ENCODE results near the gene SLC25A39. TPM values are rescaled to one million over a fixed set of nuclear protein-coding genes. Genes with fewer than 3 reads are reported as not detected.
A peak's percentile ranks its signal among the peaks of the same experiment; 100 is the strongest.

The SLC25A39 gene
- total and polyA plus RNA-seq, 2 of the 13 experiments (the other 11 are each of a cell fraction or from before 2014, with no cell fraction given) = 144 to 151 TPM

DNA sequence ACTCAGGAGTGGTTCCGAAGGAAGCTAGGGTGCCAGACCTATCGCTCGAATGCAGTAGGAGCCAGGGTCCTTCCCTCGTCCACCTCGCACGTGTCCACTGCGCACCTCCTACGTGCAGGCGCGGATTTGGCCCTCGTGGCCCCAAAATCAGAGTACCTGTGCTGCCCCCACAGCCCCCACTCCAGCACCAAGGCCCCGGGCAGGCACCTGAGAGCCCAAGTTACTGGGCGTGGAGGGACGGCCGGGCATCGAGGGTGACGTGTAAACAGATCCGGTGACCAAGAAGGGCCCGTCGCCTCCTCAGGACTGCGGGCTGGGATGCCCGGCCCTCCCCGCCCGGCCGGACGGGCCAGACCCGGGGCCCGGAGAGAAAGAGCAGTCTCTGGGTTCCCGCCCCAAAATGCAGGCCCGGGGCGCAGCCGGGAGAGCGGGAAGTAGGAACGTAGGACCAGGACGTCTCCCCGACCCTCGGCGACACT is 492 bp downstream of the SLC25A39 start (continued):
- TF ChIP-seq, protein P1, sequence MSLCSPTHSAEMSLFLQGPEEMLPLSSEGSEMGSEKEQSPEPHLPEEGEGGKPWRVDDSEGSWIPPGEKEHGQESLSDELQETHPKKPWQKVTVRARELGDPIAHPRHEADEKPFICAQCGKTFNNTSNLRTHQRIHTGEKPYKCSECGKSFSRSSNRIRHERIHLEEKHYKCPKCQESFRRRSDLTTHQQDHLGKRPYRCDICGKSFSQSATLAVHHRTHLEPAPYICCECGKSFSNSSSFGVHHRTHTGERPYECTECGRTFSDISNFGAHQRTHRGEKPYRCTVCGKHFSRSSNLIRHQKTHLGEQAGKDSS (CRISPR knock-in tag; IDR thresholded peaks at IDR 0.05; ENCODE audit: borderline replicate concordance, low read depth) = no peak; the same call in 1 of the 2 replicates
- TF ChIP-seq DNMT3B (CRISPR knock-in tag; conservative IDR thresholded peaks at IDR 0.05) = no peak
- no peak for TF ChIP-seq FOSL2 (CRISPR knock-in tag; IDR thresholded peaks at IDR 0.05)
- no peak for TF ChIP-seq PAX8 (CRISPR knock-in tag; IDR thresholded peaks at IDR 0.05; ENCODE audit: borderline replicate concordance)
- TF ChIP-seq, protein P2, sequence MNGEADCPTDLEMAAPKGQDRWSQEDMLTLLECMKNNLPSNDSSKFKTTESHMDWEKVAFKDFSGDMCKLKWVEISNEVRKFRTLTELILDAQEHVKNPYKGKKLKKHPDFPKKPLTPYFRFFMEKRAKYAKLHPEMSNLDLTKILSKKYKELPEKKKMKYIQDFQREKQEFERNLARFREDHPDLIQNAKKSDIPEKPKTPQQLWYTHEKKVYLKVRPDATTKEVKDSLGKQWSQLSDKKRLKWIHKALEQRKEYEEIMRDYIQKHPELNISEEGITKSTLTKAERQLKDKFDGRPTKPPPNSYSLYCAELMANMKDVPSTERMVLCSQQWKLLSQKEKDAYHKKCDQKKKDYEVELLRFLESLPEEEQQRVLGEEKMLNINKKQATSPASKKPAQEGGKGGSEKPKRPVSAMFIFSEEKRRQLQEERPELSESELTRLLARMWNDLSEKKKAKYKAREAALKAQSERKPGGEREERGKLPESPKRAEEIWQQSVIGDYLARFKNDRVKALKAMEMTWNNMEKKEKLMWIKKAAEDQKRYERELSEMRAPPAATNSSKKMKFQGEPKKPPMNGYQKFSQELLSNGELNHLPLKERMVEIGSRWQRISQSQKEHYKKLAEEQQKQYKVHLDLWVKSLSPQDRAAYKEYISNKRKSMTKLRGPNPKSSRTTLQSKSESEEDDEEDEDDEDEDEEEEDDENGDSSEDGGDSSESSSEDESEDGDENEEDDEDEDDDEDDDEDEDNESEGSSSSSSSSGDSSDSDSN (CRISPR knock-in tag; IDR thresholded peaks at IDR 0.05) = peak; percentile 87; the same call in 1 of the 2 replicates
- TF ChIP-seq TAF15 (IDR thresholded peaks at IDR 0.05; ENCODE audit: low read depth, low read length, poor library complexity, severe bottlenecking) = no peak
- TF ChIP-seq, protein P3, sequence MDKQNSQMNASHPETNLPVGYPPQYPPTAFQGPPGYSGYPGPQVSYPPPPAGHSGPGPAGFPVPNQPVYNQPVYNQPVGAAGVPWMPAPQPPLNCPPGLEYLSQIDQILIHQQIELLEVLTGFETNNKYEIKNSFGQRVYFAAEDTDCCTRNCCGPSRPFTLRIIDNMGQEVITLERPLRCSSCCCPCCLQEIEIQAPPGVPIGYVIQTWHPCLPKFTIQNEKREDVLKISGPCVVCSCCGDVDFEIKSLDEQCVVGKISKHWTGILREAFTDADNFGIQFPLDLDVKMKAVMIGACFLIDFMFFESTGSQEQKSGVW (CRISPR knock-in tag; IDR thresholded peaks at IDR 0.05; ENCODE audit: borderline replicate concordance) = no peak
- TF ChIP-seq ZSCAN9 (CRISPR knock-in tag; IDR thresholded peaks at IDR 0.05; ENCODE audit: borderline replicate concordance) = no peak
- no peak for TF ChIP-seq KLF12 (CRISPR knock-in tag; IDR thresholded peaks at IDR 0.05; ENCODE audit: borderline replicate concordance)
- TF ChIP-seq ZNF776 (CRISPR knock-in tag; IDR thresholded peaks at IDR 0.05) = 0 out of 2 replicates have a peak, but pooled peaks have one; percentile 17
- TF ChIP-seq ZFY (CRISPR knock-in tag; IDR thresholded peaks at IDR 0.05) = no peak
- no peak for TF ChIP-seq SIN3B (IDR thresholded peaks at IDR 0.05; ENCODE audit: low read length)
- peak; percentile 50; the same call in 1 of the 2 replicates for TF ChIP-seq DMAP1 (CRISPR knock-in tag; IDR thresholded peaks at IDR 0.05)
- no peak for TF ChIP-seq ZNF337 (CRISPR knock-in tag; IDR thresholded peaks at IDR 0.05; ENCODE audit: borderline replicate concordance, low read depth)
- TF ChIP-seq, protein P4, sequence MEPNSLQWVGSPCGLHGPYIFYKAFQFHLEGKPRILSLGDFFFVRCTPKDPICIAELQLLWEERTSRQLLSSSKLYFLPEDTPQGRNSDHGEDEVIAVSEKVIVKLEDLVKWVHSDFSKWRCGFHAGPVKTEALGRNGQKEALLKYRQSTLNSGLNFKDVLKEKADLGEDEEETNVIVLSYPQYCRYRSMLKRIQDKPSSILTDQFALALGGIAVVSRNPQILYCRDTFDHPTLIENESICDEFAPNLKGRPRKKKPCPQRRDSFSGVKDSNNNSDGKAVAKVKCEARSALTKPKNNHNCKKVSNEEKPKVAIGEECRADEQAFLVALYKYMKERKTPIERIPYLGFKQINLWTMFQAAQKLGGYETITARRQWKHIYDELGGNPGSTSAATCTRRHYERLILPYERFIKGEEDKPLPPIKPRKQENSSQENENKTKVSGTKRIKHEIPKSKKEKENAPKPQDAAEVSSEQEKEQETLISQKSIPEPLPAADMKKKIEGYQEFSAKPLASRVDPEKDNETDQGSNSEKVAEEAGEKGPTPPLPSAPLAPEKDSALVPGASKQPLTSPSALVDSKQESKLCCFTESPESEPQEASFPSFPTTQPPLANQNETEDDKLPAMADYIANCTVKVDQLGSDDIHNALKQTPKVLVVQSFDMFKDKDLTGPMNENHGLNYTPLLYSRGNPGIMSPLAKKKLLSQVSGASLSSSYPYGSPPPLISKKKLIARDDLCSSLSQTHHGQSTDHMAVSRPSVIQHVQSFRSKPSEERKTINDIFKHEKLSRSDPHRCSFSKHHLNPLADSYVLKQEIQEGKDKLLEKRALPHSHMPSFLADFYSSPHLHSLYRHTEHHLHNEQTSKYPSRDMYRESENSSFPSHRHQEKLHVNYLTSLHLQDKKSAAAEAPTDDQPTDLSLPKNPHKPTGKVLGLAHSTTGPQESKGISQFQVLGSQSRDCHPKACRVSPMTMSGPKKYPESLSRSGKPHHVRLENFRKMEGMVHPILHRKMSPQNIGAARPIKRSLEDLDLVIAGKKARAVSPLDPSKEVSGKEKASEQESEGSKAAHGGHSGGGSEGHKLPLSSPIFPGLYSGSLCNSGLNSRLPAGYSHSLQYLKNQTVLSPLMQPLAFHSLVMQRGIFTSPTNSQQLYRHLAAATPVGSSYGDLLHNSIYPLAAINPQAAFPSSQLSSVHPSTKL (CRISPR knock-in tag; IDR thresholded peaks at IDR 0.05) = no peak
- no peak for TF ChIP-seq ZSCAN12 (CRISPR knock-in tag; IDR thresholded peaks at IDR 0.05)
- no peak for TF ChIP-seq HMG20B (CRISPR knock-in tag; conservative IDR thresholded peaks at IDR 0.05)
- TF ChIP-seq, protein P5, sequence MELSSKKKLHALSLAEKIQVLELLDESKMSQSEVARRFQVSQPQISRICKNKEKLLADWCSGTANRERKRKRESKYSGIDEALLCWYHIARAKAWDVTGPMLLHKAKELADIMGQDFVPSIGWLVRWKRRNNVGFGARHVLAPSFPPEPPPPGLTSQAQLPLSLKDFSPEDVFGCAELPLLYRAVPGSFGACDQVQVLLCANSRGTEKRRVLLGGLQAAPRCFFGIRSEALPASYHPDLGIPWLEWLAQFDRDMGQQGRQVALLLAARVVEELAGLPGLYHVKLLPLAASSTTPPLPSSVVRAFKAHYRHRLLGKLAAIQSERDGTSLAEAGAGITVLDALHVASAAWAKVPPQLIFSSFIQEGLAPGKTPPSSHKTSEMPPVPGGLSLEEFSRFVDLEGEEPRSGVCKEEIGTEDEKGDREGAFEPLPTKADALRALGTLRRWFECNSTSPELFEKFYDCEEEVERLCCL (CRISPR knock-in tag; IDR thresholded peaks at IDR 0.05; ENCODE audit: borderline replicate concordance) = no peak
- TF ChIP-seq ZNF33A (CRISPR knock-in tag; IDR thresholded peaks at IDR 0.05; ENCODE audit: borderline replicate concordance) = no peak
- no peak for TF ChIP-seq ZNF773 (CRISPR knock-in tag; IDR thresholded peaks at IDR 0.05; ENCODE audit: borderline replicate concordance)
- TF ChIP-seq ELF4 (CRISPR knock-in tag; IDR thresholded peaks at IDR 0.05; ENCODE audit: borderline replicate concordance) = 0 out of 2 replicates have a peak, but pooled peaks have one; percentile 37
- peak; percentile 74; the same call in 1 of the 2 replicates for TF ChIP-seq KDM4B (CRISPR knock-in tag; IDR thresholded peaks at IDR 0.05)
